H9 (cell line): ENCODE data around the gene AS3MT. TPM values are rescaled to one million over a fixed set of nuclear protein-coding genes. Genes with fewer than 3 reads are reported as not detected.

ENCODE experiments used
- DNase-seq: peaks from one replicate; pipeline ENCODE4 v3.0.0-alpha.2; 2017
- H2AFZ ChIP-seq: one replicate; pipeline ENCODE4 v1.6.1; 2013; ENCODE audit warnings: mild to moderate bottlenecking, low read length, control low read depth, moderate library complexity
- H2AK5ac ChIP-seq: 2 replicates; pipeline ENCODE4 v1.6.1; 2013; ENCODE audit warnings: low read length, control low read depth, mixed read lengths; ENCODE audit not compliant: insufficient read length
- H2BK120ac ChIP-seq: one replicate; pipeline ENCODE4 v1.6.1; 2013; ENCODE audit warnings: low read depth, mild to moderate bottlenecking, low read length, control low read depth, inconsistent platforms; ENCODE audit not compliant: poor library complexity, severe bottlenecking
- H2BK12ac ChIP-seq: 2 replicates; pipeline ENCODE4 v1.6.1; 2013; ENCODE audit warnings: low read length, control low read depth, mixed read lengths, low read depth; ENCODE audit not compliant: insufficient read length
- H2BK15ac ChIP-seq: 2 replicates; pipeline ENCODE4 v1.6.1; 2013; ENCODE audit warnings: low read depth, low read length, control low read depth
- H2BK20ac ChIP-seq: one replicate; pipeline ENCODE4 v1.6.1; 2013; ENCODE audit warnings: low read depth, mild to moderate bottlenecking, low read length, control low read depth, inconsistent platforms; ENCODE audit not compliant: poor library complexity, severe bottlenecking
- H2BK5ac ChIP-seq: 2 replicates; pipeline ENCODE4 v1.6.1; 2013; ENCODE audit warnings: low read length, control low read depth, mixed read lengths; ENCODE audit not compliant: insufficient read length
- H3K14ac ChIP-seq: 2 replicates; pipeline ENCODE4 v1.6.1; 2013; ENCODE audit warnings: low read length, control low read depth; ENCODE audit not compliant: insufficient read depth
- H3K18ac ChIP-seq: 2 replicates; pipeline ENCODE4 v1.6.1; 2013; ENCODE audit warnings: low read depth, mild to moderate bottlenecking, mixed read lengths, low read length, control low read depth; ENCODE audit not compliant: insufficient read length
- H3K23ac ChIP-seq: 2 replicates; pipeline ENCODE4 v1.6.1; 2013; ENCODE audit warnings: low read length, control low read depth, mixed read lengths, low read depth; ENCODE audit not compliant: insufficient read length
- H3K23me2 ChIP-seq: 2 replicates; pipeline ENCODE4 v1.6.1; 2013; ENCODE audit warnings: low read depth, mild to moderate bottlenecking, mixed read lengths, low read length, control low read depth; ENCODE audit not compliant: insufficient read length, poor library complexity, severe bottlenecking
- H3K27ac ChIP-seq: 2 replicates; pipeline ENCODE4 v1.5.1; 2013; ENCODE audit warnings: low read length, control low read depth, mixed read lengths, low read depth; ENCODE audit not compliant: insufficient read length
- H3K27me3 ChIP-seq: 2 replicates; pipeline ENCODE4 v1.6.1; 2013; ENCODE audit warnings: low read length, control low read depth, inconsistent platforms; ENCODE audit not compliant: insufficient read depth
- H3K4ac ChIP-seq: 2 replicates; pipeline ENCODE4 v1.6.1; 2013; ENCODE audit warnings: low read depth, mild to moderate bottlenecking, control low read depth, inconsistent platforms, low read length, moderate library complexity
- H3K4me1 ChIP-seq: 2 replicates; pipeline ENCODE4 v1.6.1; 2013; ENCODE audit warnings: low read length, control low read depth, inconsistent platforms; ENCODE audit not compliant: insufficient read depth
- H3K4me2 ChIP-seq: 2 replicates; pipeline ENCODE4 v1.6.1; 2013; ENCODE audit warnings: low read length, control low read depth, mixed read lengths; ENCODE audit not compliant: insufficient read length, insufficient read depth
- H3K56ac ChIP-seq: 2 replicates; pipeline ENCODE4 v1.6.1; 2013; ENCODE audit warnings: low read depth, mild to moderate bottlenecking, mixed read lengths, low read length, control low read depth; ENCODE audit not compliant: insufficient read length
- H3K79me1 ChIP-seq: 2 replicates; pipeline ENCODE4 v1.6.1; 2013; ENCODE audit warnings: low read depth, mild to moderate bottlenecking, moderate library complexity, low read length, control low read depth, inconsistent platforms; ENCODE audit not compliant: insufficient read depth, poor library complexity, severe bottlenecking
- H3K79me2 ChIP-seq: 2 replicates; pipeline ENCODE4 v1.6.1; 2013; ENCODE audit warnings: low read length, control low read depth, inconsistent platforms; ENCODE audit not compliant: insufficient read depth
- H3K9ac ChIP-seq: 2 replicates; pipeline ENCODE4 v1.6.1; 2013; ENCODE audit warnings: low read length, control low read depth, mixed read lengths; ENCODE audit not compliant: insufficient read length; ENCODE audit errors: extremely low read depth
- H3K9me3 ChIP-seq: one replicate; pipeline ENCODE4 v1.6.1; 2013; ENCODE audit warnings: low read depth, low read length, inconsistent platforms; ENCODE audit not compliant: control insufficient read depth
- H3T11ph ChIP-seq: one replicate; pipeline ENCODE4 v1.6.1; 2013; ENCODE audit warnings: mild to moderate bottlenecking, low read length, control low read depth, inconsistent platforms
- H4K20me1 ChIP-seq: one replicate; pipeline ENCODE4 v1.6.1; 2013; ENCODE audit not compliant: control insufficient read depth, insufficient read length, insufficient read depth
- H4K5ac ChIP-seq: 2 replicates; pipeline ENCODE4 v1.6.1; 2013; ENCODE audit warnings: low read depth, mild to moderate bottlenecking, mixed read lengths, low read length, control low read depth; ENCODE audit not compliant: insufficient read length
- H4K8ac ChIP-seq: replicated peaks from 2 replicates; pipeline ENCODE4 v1.6.1; 2013; ENCODE audit warnings: low read length, control low read depth, mixed read lengths, low read depth; ENCODE audit not compliant: insufficient read length
- H4K91ac ChIP-seq: 2 replicates; pipeline ENCODE4 v1.6.1; 2013; ENCODE audit warnings: low read depth, mild to moderate bottlenecking, moderate library complexity, mixed read lengths, low read length, control low read depth; ENCODE audit not compliant: insufficient read length
- H3K27ac Mint-ChIP-seq, 3 experiments: 2 replicates in 2 of 3; 3 replicates in 1 of 3; pipeline ENCODE4 v1.8.0; 2020 to 2021; ENCODE audit warnings: mixed read lengths in 3 of 3, mild to moderate bottlenecking in 1 of 3, moderate library complexity in 1 of 3
- H3K27me3 Mint-ChIP-seq: 2 replicates; pipeline ENCODE4 v1.8.0; 2021; ENCODE audit warnings: low read depth, mild to moderate bottlenecking, moderate library complexity, mixed read lengths
- H3K36me3 Mint-ChIP-seq, 3 experiments: 2 replicates in 2 of 3; 3 replicates in 1 of 3; pipeline ENCODE4 v1.8.0; 2020 to 2021; ENCODE audit warnings: low read depth in 3 of 3, mixed read lengths in 3 of 3; ENCODE audit not compliant: insufficient read depth in 1 of 3
- H3K4me1 Mint-ChIP-seq, 2 experiments: 2 replicates each; pipeline ENCODE4 v1.8.0; 2020; ENCODE audit warnings: mixed read lengths in 2 of 2
- H3K4me3 Mint-ChIP-seq, 2 experiments: 2 replicates in 1 of 2; 3 replicates in 1 of 2; pipeline ENCODE4 v1.8.0; 2020 to 2021; ENCODE audit warnings: mild to moderate bottlenecking in 2 of 2, mixed read lengths in 2 of 2, moderate library complexity in 1 of 2
- H3K9me3 Mint-ChIP-seq, 2 experiments: 2 replicates in 1 of 2; 3 replicates in 1 of 2; pipeline ENCODE4 v1.8.0; 2020; ENCODE audit warnings: mild to moderate bottlenecking in 2 of 2, mixed read lengths in 2 of 2, moderate library complexity in 1 of 2
- CTCF ChIP-seq: fragments of 200-600 bp; sonication (generic); conservative IDR thresholded peaks from 3 replicates; pipeline ENCODE4 v1.8.0; 2021; ENCODE audit warnings: antibody characterized with exemption, mild to moderate bottlenecking
- WGBS: extraction: QIAGEN DNeasy Blood & Tissue Kit; methylation state at CpG from one replicate; pipeline ENCODE4 v1.1.7; 2013; ENCODE audit warnings: missing lambda C conversion rate, low lambda C conversion rate, mixed read lengths; ENCODE audit not compliant: insufficient read length; ENCODE audit errors: extremely low coverage; 5-methylcytosine and 5-hydroxymethylcytosine counted together
- total RNA-seq: library from RNA; stranded (reverse); gene quantifications from 2 replicates; pipeline ENCODE4 v1.2.1, GENCODE V29; 2021

Gene AS3MT
- total RNA-seq, 1 experiment from 2014 or later: 16.4 TPM

DNA sequence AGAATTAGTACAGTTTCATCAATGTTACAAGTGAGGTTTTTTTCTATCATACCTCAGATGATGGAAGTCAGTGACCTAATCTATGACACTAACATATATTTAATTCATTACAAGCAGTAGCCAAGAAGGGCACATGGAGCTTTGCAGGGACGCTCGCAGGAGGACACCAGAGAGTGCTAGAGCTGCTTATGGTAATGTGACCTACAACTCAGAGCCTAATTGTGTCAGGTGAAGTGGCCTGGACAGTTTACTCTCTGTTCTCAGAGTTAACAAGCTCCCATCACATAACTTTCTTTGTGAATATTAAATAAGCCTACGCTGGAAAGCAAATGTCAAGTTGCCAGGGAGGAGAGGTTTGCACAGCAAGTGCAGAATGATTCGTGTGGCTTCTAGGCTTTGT lies 37.2 kb downstream of the AS3MT start:
- no peak overlapping the region for H3K18ac ChIP-seq
- no peaks in the 10 kb centered on the region for H3K23me2 ChIP-seq
- no peaks in the 10 kb centered on the region for H4K20me1 ChIP-seq
- no peak overlapping the region for H2AFZ ChIP-seq
- no peaks in the 10 kb centered on the region for H3K79me2 ChIP-seq
- H2BK12ac ChIP-seq: no peak overlapping the region
- no peak overlapping the region for H3K4me3 Mint-ChIP-seq
- H4K5ac ChIP-seq: no peak overlapping the region
- H4K91ac ChIP-seq: no peak overlapping the region
- no peak overlapping the region for H2BK120ac ChIP-seq
- no peaks in the 10 kb centered on the region for H3K79me1 ChIP-seq
- no peak for DNase-seq
- no peak overlapping the region for H2BK5ac ChIP-seq
- no CpG with 5 or more reads among the region's 4 CpGs for WGBS
- H4K8ac ChIP-seq: no peak overlapping the region
- no peaks in the 10 kb centered on the region for H3K36me3 Mint-ChIP-seq
- H3K23ac ChIP-seq: no peak overlapping the region
- no peaks in the 10 kb centered on the region for H3K4me1 ChIP-seq
- no peaks in the 10 kb centered on the region; a peak in 1 of 5 replicates for H3K9me3 Mint-ChIP-seq
- H3K27ac ChIP-seq: no peak overlapping the region
- no peak overlapping the region for H3K9ac ChIP-seq
- H2AK5ac ChIP-seq: no peak overlapping the region
- H3K4ac ChIP-seq: no peak overlapping the region
- no peaks in the 10 kb centered on the region for H3K27me3 Mint-ChIP-seq
- no peaks in the 10 kb centered on the region for H3K9me3 ChIP-seq
- no peak overlapping the region for H3K56ac ChIP-seq
- no peaks in the 10 kb centered on the region for H3K27me3 ChIP-seq
- no peak overlapping the region for H3K14ac ChIP-seq
- no peak overlapping the region for H3K27ac Mint-ChIP-seq
- peaks cover 3 to 8% of the 10 kb centered on the region in 2 experiments for H3K4me1 Mint-ChIP-seq
- no peak overlapping the region for H3T11ph ChIP-seq
- H3K4me2 ChIP-seq: no peak overlapping the region
- H2BK15ac ChIP-seq: no peak overlapping the region
- H2BK20ac ChIP-seq: no peak overlapping the region
- TF ChIP-seq CTCF: no peak
